ENCODE results near the gene RSPH1.

DNA sequence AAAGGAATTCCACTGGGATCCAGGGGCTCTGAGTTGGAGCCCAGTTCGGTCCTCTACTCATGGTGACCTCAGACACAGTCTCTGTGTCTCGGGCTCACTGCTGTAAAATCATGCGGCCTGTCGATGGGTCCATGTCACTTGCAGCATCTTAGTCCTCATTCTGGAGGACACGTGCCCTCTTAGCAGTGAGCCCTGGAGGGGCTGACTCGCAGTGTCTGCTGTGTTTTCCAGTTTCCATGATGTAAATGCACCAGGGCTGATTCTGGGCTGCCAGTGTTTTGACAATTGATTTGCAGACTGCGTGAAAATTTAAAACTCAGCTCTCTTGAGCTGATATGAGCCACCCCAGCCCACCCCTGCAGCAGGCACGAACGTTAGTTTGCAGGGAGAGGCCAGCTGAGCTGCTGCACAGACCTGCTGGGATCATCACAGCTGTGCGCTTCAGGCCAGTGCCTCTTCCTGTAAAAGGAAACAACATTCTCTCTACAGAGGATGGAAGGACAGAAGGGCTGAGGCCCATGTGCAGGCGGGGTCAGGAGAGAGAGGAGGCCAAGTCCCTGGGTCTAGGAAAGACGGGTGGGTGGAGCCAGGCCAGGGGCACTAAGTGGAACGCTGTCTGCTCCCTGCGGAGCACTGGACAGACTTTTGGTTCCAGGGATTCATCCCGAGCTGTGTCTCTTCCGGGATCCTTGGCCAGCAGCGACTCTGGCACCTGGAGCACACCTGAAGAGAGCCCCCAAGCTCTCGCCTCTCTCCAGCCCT, 42.6 kb downstream of the RSPH1 start:
- TF ChIP-seq, protein P1, sequence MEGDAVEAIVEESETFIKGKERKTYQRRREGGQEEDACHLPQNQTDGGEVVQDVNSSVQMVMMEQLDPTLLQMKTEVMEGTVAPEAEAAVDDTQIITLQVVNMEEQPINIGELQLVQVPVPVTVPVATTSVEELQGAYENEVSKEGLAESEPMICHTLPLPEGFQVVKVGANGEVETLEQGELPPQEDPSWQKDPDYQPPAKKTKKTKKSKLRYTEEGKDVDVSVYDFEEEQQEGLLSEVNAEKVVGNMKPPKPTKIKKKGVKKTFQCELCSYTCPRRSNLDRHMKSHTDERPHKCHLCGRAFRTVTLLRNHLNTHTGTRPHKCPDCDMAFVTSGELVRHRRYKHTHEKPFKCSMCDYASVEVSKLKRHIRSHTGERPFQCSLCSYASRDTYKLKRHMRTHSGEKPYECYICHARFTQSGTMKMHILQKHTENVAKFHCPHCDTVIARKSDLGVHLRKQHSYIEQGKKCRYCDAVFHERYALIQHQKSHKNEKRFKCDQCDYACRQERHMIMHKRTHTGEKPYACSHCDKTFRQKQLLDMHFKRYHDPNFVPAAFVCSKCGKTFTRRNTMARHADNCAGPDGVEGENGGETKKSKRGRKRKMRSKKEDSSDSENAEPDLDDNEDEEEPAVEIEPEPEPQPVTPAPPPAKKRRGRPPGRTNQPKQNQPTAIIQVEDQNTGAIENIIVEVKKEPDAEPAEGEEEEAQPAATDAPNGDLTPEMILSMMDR (IDR thresholded peaks at IDR 0.05): no peak
- TF ChIP-seq POLR2A (IDR thresholded peaks at IDR 0.05): no peak
